H9 (cell line): ENCODE measurements around the gene PRPF19. TPM values are rescaled to one million over a fixed set of nuclear protein-coding genes. Genes with fewer than 3 reads are reported as not detected.

Experiments used
- DNase-seq: peaks from one replicate; pipeline ENCODE4 v3.0.0-alpha.2; 2017
- H2AFZ ChIP-seq: one replicate; pipeline ENCODE4 v1.6.1; 2013; ENCODE audit warnings: mild to moderate bottlenecking, low read length, control low read depth, moderate library complexity
- H2AK5ac ChIP-seq: 2 replicates; pipeline ENCODE4 v1.6.1; 2013; ENCODE audit warnings: low read length, control low read depth, mixed read lengths; ENCODE audit not compliant: insufficient read length
- H2BK120ac ChIP-seq: one replicate; pipeline ENCODE4 v1.6.1; 2013; ENCODE audit warnings: low read depth, mild to moderate bottlenecking, low read length, control low read depth, inconsistent platforms; ENCODE audit not compliant: poor library complexity, severe bottlenecking
- H2BK12ac ChIP-seq: 2 replicates; pipeline ENCODE4 v1.6.1; 2013; ENCODE audit warnings: low read length, control low read depth, mixed read lengths, low read depth; ENCODE audit not compliant: insufficient read length
- H2BK15ac ChIP-seq: 2 replicates; pipeline ENCODE4 v1.6.1; 2013; ENCODE audit warnings: low read depth, low read length, control low read depth
- H2BK20ac ChIP-seq: one replicate; pipeline ENCODE4 v1.6.1; 2013; ENCODE audit warnings: low read depth, mild to moderate bottlenecking, low read length, control low read depth, inconsistent platforms; ENCODE audit not compliant: poor library complexity, severe bottlenecking
- H2BK5ac ChIP-seq: 2 replicates; pipeline ENCODE4 v1.6.1; 2013; ENCODE audit warnings: low read length, control low read depth, mixed read lengths; ENCODE audit not compliant: insufficient read length
- H3K14ac ChIP-seq: 2 replicates; pipeline ENCODE4 v1.6.1; 2013; ENCODE audit warnings: low read length, control low read depth; ENCODE audit not compliant: insufficient read depth
- H3K18ac ChIP-seq: 2 replicates; pipeline ENCODE4 v1.6.1; 2013; ENCODE audit warnings: low read depth, mild to moderate bottlenecking, mixed read lengths, low read length, control low read depth; ENCODE audit not compliant: insufficient read length
- H3K23ac ChIP-seq: 2 replicates; pipeline ENCODE4 v1.6.1; 2013; ENCODE audit warnings: low read length, control low read depth, mixed read lengths, low read depth; ENCODE audit not compliant: insufficient read length
- H3K23me2 ChIP-seq: 2 replicates; pipeline ENCODE4 v1.6.1; 2013; ENCODE audit warnings: low read depth, mild to moderate bottlenecking, mixed read lengths, low read length, control low read depth; ENCODE audit not compliant: insufficient read length, poor library complexity, severe bottlenecking
- H3K27ac ChIP-seq: 2 replicates; pipeline ENCODE4 v1.5.1; 2013; ENCODE audit warnings: low read length, control low read depth, mixed read lengths, low read depth; ENCODE audit not compliant: insufficient read length
- H3K27me3 ChIP-seq: 2 replicates; pipeline ENCODE4 v1.6.1; 2013; ENCODE audit warnings: low read length, control low read depth, inconsistent platforms; ENCODE audit not compliant: insufficient read depth
- H3K4ac ChIP-seq: 2 replicates; pipeline ENCODE4 v1.6.1; 2013; ENCODE audit warnings: low read depth, mild to moderate bottlenecking, control low read depth, inconsistent platforms, low read length, moderate library complexity
- H3K4me1 ChIP-seq: 2 replicates; pipeline ENCODE4 v1.6.1; 2013; ENCODE audit warnings: low read length, control low read depth, inconsistent platforms; ENCODE audit not compliant: insufficient read depth
- H3K4me2 ChIP-seq: 2 replicates; pipeline ENCODE4 v1.6.1; 2013; ENCODE audit warnings: low read length, control low read depth, mixed read lengths; ENCODE audit not compliant: insufficient read length, insufficient read depth
- H3K56ac ChIP-seq: 2 replicates; pipeline ENCODE4 v1.6.1; 2013; ENCODE audit warnings: low read depth, mild to moderate bottlenecking, mixed read lengths, low read length, control low read depth; ENCODE audit not compliant: insufficient read length
- H3K79me1 ChIP-seq: 2 replicates; pipeline ENCODE4 v1.6.1; 2013; ENCODE audit warnings: low read depth, mild to moderate bottlenecking, moderate library complexity, low read length, control low read depth, inconsistent platforms; ENCODE audit not compliant: insufficient read depth, poor library complexity, severe bottlenecking
- H3K79me2 ChIP-seq: 2 replicates; pipeline ENCODE4 v1.6.1; 2013; ENCODE audit warnings: low read length, control low read depth, inconsistent platforms; ENCODE audit not compliant: insufficient read depth
- H3K9ac ChIP-seq: 2 replicates; pipeline ENCODE4 v1.6.1; 2013; ENCODE audit warnings: low read length, control low read depth, mixed read lengths; ENCODE audit not compliant: insufficient read length; ENCODE audit errors: extremely low read depth
- H3K9me3 ChIP-seq: one replicate; pipeline ENCODE4 v1.6.1; 2013; ENCODE audit warnings: low read depth, low read length, inconsistent platforms; ENCODE audit not compliant: control insufficient read depth
- H3T11ph ChIP-seq: one replicate; pipeline ENCODE4 v1.6.1; 2013; ENCODE audit warnings: mild to moderate bottlenecking, low read length, control low read depth, inconsistent platforms
- H4K20me1 ChIP-seq: one replicate; pipeline ENCODE4 v1.6.1; 2013; ENCODE audit not compliant: control insufficient read depth, insufficient read length, insufficient read depth
- H4K5ac ChIP-seq: 2 replicates; pipeline ENCODE4 v1.6.1; 2013; ENCODE audit warnings: low read depth, mild to moderate bottlenecking, mixed read lengths, low read length, control low read depth; ENCODE audit not compliant: insufficient read length
- H4K8ac ChIP-seq: replicated peaks from 2 replicates; pipeline ENCODE4 v1.6.1; 2013; ENCODE audit warnings: low read length, control low read depth, mixed read lengths, low read depth; ENCODE audit not compliant: insufficient read length
- H4K91ac ChIP-seq: 2 replicates; pipeline ENCODE4 v1.6.1; 2013; ENCODE audit warnings: low read depth, mild to moderate bottlenecking, moderate library complexity, mixed read lengths, low read length, control low read depth; ENCODE audit not compliant: insufficient read length
- H3K27ac Mint-ChIP-seq, 3 experiments: 2 replicates in 2 of 3; 3 replicates in 1 of 3; pipeline ENCODE4 v1.8.0; 2020 to 2021; ENCODE audit warnings: mixed read lengths in 3 of 3, mild to moderate bottlenecking in 1 of 3, moderate library complexity in 1 of 3
- H3K27me3 Mint-ChIP-seq: 2 replicates; pipeline ENCODE4 v1.8.0; 2021; ENCODE audit warnings: low read depth, mild to moderate bottlenecking, moderate library complexity, mixed read lengths
- H3K36me3 Mint-ChIP-seq, 3 experiments: 2 replicates in 2 of 3; 3 replicates in 1 of 3; pipeline ENCODE4 v1.8.0; 2020 to 2021; ENCODE audit warnings: low read depth in 3 of 3, mixed read lengths in 3 of 3; ENCODE audit not compliant: insufficient read depth in 1 of 3
- H3K4me1 Mint-ChIP-seq, 2 experiments: 2 replicates each; pipeline ENCODE4 v1.8.0; 2020; ENCODE audit warnings: mixed read lengths in 2 of 2
- H3K4me3 Mint-ChIP-seq, 2 experiments: 2 replicates in 1 of 2; 3 replicates in 1 of 2; pipeline ENCODE4 v1.8.0; 2020 to 2021; ENCODE audit warnings: mild to moderate bottlenecking in 2 of 2, mixed read lengths in 2 of 2, moderate library complexity in 1 of 2
- H3K9me3 Mint-ChIP-seq, 2 experiments: 2 replicates in 1 of 2; 3 replicates in 1 of 2; pipeline ENCODE4 v1.8.0; 2020; ENCODE audit warnings: mild to moderate bottlenecking in 2 of 2, mixed read lengths in 2 of 2, moderate library complexity in 1 of 2
- CTCF ChIP-seq: fragments of 200-600 bp; sonication (generic); conservative IDR thresholded peaks from 3 replicates; pipeline ENCODE4 v1.8.0; 2021; ENCODE audit warnings: antibody characterized with exemption, mild to moderate bottlenecking
- WGBS: extraction: QIAGEN DNeasy Blood & Tissue Kit; methylation state at CpG from one replicate; pipeline ENCODE4 v1.1.7; 2013; ENCODE audit warnings: missing lambda C conversion rate, low lambda C conversion rate, mixed read lengths; ENCODE audit not compliant: insufficient read length; ENCODE audit errors: extremely low coverage; 5-methylcytosine and 5-hydroxymethylcytosine counted together
- total RNA-seq: library from RNA; stranded (reverse); gene quantifications from 2 replicates; pipeline ENCODE4 v1.2.1, GENCODE V29; 2021

Gene PRPF19
- total RNA-seq, 1 experiment from 2014 or later = 130 TPM

GRCh38 chr11:60947700-60948099 is 41.3 kb upstream of the PRPF19 start:
- Mint-ChIP-seq H3K4me1 (peaks cover 36 to 42% of the 10 kb centered on the region in 2 experiments), H3K27me3 (peaks cover 38% of the 10 kb centered on the region), H3K9me3 (no peaks in the 10 kb centered on the region; a peak in 1 of 5 replicates), H3K36me3 (peaks cover 0 to 9% (median 2%) of the 10 kb centered on the region in 3 experiments; a peak in 4 of 7 replicates), H3K27ac (no peak overlapping the region; a peak in 1 of 7 replicates), H3K4me3 (no peak overlapping the region)
- Histone ChIP-seq H2BK15ac (no peak overlapping the region), H3K27ac (no peak overlapping the region), H3K4me1 (no peaks in the 10 kb centered on the region), H4K5ac (no peak overlapping the region), H3K23ac (no peak overlapping the region), H3K18ac (no peak overlapping the region), H2AK5ac (no peak overlapping the region), H4K8ac (no peak overlapping the region), H3K14ac (no peak overlapping the region), H2BK12ac (no peak overlapping the region), H3K4ac (no peak overlapping the region), H3K9ac (no peak overlapping the region), H2AFZ (no peak overlapping the region), H2BK20ac (no peak overlapping the region), H3K27me3 (no peaks in the 10 kb centered on the region; the same call in 1 of the 2 replicates), H3K9me3 (no peaks in the 10 kb centered on the region), H3T11ph (no peak overlapping the region), H3K79me1 (no peaks in the 10 kb centered on the region), H3K4me2 (no peak overlapping the region), H4K91ac (no peak overlapping the region), H3K56ac (no peak overlapping the region), H3K23me2 (peaks cover 15% of the 10 kb centered on the region), H2BK5ac (no peak overlapping the region), H4K20me1 (no peaks in the 10 kb centered on the region), H3K79me2 (no peaks in the 10 kb centered on the region), H2BK120ac (no peak overlapping the region)
- TF ChIP-seq CTCF = no peak
- WGBS = no CpG with 5 or more reads among the region's 2 CpGs
- no peak for DNase-seq
